ENCODE results near the gene GOLGA6L24.
"Not testable (repeated sequence)": the region's sequence is repeated elsewhere in the genome, so short reads cannot be mapped to it uniquely, and the experiment has no call there.

- TF ChIP-seq CTCF, POLR2A (IDR thresholded peaks at IDR 0.05): not testable (repeated sequence)
Observed at GRCh38 chr15:28318122-28318521, 39.8 kb downstream of the GOLGA6L24 start.
